DOHH2 (cell line): Measurements from ENCODE around the gene FOSB.

Experiments used
- H3F3A ChIP-seq: fragments of 200-600 bp; sonication (generic), shearing (Covaris generic); 2 replicates; pipeline ENCODE4 v1.6.0; 2016; ENCODE audit warnings: antibody characterized with exemption, mild to moderate bottlenecking; ENCODE audit not compliant: control insufficient read depth, insufficient read depth
- H3K27ac ChIP-seq: fragments of 200-600 bp; sonication (generic); 2 replicates; pipeline ENCODE4 v1.5.1; 2014; ENCODE audit warnings: low read depth, mild to moderate bottlenecking, low read length, moderate library complexity
- H3K27me3 ChIP-seq: fragments of 200-600 bp; sonication (generic); 2 replicates; pipeline ENCODE4 v1.6.1; 2014; ENCODE audit warnings: mild to moderate bottlenecking, low read length, mixed read lengths; ENCODE audit not compliant: control insufficient read depth
- H3K36me3 ChIP-seq: fragments of 200-600 bp; sonication (generic); 2 replicates; pipeline ENCODE4 v1.6.1; 2014; ENCODE audit warnings: mild to moderate bottlenecking, low read length, moderate library complexity, mixed read lengths; ENCODE audit not compliant: control insufficient read depth
- H3K4me1 ChIP-seq: fragments of 200-600 bp; sonication (generic); 2 replicates; pipeline ENCODE4 v1.6.1; 2014; ENCODE audit warnings: mild to moderate bottlenecking, low read length, mixed read lengths; ENCODE audit not compliant: control insufficient read depth
- H3K4me2 ChIP-seq: fragments of 200-600 bp; sonication (generic); 2 replicates; pipeline ENCODE4 v1.6.0; 2014; ENCODE audit warnings: mild to moderate bottlenecking, low read length, moderate library complexity
- H3K4me3 ChIP-seq: fragments of 200-600 bp; sonication (generic); 2 replicates; pipeline ENCODE4 v1.5.1; 2014; ENCODE audit warnings: mild to moderate bottlenecking, low read length, mixed read lengths
- H3K79me2 ChIP-seq: fragments of 200-600 bp; sonication (generic); 2 replicates; pipeline ENCODE4 v1.6.1; 2014; ENCODE audit warnings: mild to moderate bottlenecking, low read length, mixed read lengths; ENCODE audit not compliant: control insufficient read depth
- H3K9me2 ChIP-seq: fragments of 200-600 bp; sonication (generic); replicated peaks from 2 replicates; pipeline ENCODE4 v1.6.1; 2014; ENCODE audit warnings: mild to moderate bottlenecking, low read length, mixed read lengths; ENCODE audit not compliant: control insufficient read depth
- H3K9me3 ChIP-seq: fragments of 200-600 bp; sonication (generic); 2 replicates; pipeline ENCODE4 v1.6.1; 2014; ENCODE audit warnings: antibody characterized with exemption, low read length, mixed read lengths; ENCODE audit not compliant: control insufficient read depth, insufficient read depth
- H4K20me1 ChIP-seq: fragments of 200-600 bp; sonication (generic); 2 replicates; pipeline ENCODE4 v1.6.0; 2014; ENCODE audit warnings: low read depth, mild to moderate bottlenecking, antibody characterized with exemption, low read length, moderate library complexity; ENCODE audit not compliant: control insufficient read depth, insufficient read depth
- EZH2phosphoT487 ChIP-seq: fragments of 200-600 bp; sonication (generic); IDR thresholded peaks from 2 replicates; pipeline ENCODE4 v1.6.1; 2017; ENCODE audit warnings: borderline replicate concordance, mild to moderate bottlenecking, antibody characterized with exemption, low read length, moderate library complexity, mixed read lengths
- TF ChIP-seq, protein P1 (sequence below): fragments of 200-600 bp; sonication (generic); IDR thresholded peaks from one replicate; pipeline ENCODE4 v1.5.1; 2014; ENCODE audit warnings: antibody characterized with exemption, mild to moderate bottlenecking, low read depth, low read length; ENCODE audit not compliant: poor library complexity, severe bottlenecking

FOSB gene

DNA sequence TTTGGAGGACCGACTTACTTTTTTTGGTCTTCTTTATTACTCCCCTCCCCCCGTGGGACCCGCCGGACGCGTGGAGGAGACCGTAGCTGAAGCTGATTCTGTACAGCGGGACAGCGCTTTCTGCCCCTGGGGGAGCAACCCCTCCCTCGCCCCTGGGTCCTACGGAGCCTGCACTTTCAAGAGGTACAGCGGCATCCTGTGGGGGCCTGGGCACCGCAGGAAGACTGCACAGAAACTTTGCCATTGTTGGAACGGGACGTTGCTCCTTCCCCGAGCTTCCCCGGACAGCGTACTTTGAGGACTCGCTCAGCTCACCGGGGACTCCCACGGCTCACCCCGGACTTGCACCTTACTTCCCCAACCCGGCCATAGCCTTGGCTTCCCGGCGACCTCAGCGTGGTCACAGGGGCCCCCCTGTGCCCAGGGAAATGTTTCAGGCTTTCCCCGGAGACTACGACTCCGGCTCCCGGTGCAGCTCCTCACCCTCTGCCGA is 409 bp downstream of the FOSB start:
- no peaks in the 10 kb centered on the region for H3K9me3 ChIP-seq
- no peaks in the 10 kb centered on the region for H3K36me3 ChIP-seq
- peaks cover 31% of the 10 kb centered on the region for H3K4me1 ChIP-seq
- H3K4me3 ChIP-seq = peak overlapping the region; percentile 81
- H4K20me1 ChIP-seq = no peaks in the 10 kb centered on the region
- TF ChIP-seq, protein P1, sequence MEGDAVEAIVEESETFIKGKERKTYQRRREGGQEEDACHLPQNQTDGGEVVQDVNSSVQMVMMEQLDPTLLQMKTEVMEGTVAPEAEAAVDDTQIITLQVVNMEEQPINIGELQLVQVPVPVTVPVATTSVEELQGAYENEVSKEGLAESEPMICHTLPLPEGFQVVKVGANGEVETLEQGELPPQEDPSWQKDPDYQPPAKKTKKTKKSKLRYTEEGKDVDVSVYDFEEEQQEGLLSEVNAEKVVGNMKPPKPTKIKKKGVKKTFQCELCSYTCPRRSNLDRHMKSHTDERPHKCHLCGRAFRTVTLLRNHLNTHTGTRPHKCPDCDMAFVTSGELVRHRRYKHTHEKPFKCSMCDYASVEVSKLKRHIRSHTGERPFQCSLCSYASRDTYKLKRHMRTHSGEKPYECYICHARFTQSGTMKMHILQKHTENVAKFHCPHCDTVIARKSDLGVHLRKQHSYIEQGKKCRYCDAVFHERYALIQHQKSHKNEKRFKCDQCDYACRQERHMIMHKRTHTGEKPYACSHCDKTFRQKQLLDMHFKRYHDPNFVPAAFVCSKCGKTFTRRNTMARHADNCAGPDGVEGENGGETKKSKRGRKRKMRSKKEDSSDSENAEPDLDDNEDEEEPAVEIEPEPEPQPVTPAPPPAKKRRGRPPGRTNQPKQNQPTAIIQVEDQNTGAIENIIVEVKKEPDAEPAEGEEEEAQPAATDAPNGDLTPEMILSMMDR = peak; percentile 23
- no peak for TF ChIP-seq EZH2phosphoT487
- no peaks in the 10 kb centered on the region for H3K9me2 ChIP-seq
- H3F3A ChIP-seq = peaks cover 6% of the 10 kb centered on the region; the same call in 1 of the 2 replicates
- peaks cover 19% of the 10 kb centered on the region for H3K27me3 ChIP-seq
- peaks cover 6% of the 10 kb centered on the region for H3K79me2 ChIP-seq
- peak overlapping the region; percentile 46 for H3K27ac ChIP-seq
- peak overlapping the region; percentile 87 for H3K4me2 ChIP-seq

- TF ChIP-seq, protein P1 = no peak
- TF ChIP-seq EZH2phosphoT487 = no peak
- Histone ChIP-seq H3K27ac (peak overlapping the region; percentile 46), H3K36me3 (no peaks in the 10 kb centered on the region), H3K9me2 (no peaks in the 10 kb centered on the region), H3K79me2 (peaks cover 6% of the 10 kb centered on the region), H3K27me3 (peaks cover 22% of the 10 kb centered on the region), H3K4me2 (peak overlapping the region; percentile 87), H3K9me3 (no peaks in the 10 kb centered on the region), H3K4me1 (peaks cover 31% of the 10 kb centered on the region), H3K4me3 (peak overlapping the region; percentile 81), H4K20me1 (no peaks in the 10 kb centered on the region), H3F3A (peaks cover 3% of the 10 kb centered on the region; the same call in 1 of the 2 replicates)
Observed at GRCh38 chr19:45468803-45469131, 971 bp downstream of the FOSB start.

DNA sequence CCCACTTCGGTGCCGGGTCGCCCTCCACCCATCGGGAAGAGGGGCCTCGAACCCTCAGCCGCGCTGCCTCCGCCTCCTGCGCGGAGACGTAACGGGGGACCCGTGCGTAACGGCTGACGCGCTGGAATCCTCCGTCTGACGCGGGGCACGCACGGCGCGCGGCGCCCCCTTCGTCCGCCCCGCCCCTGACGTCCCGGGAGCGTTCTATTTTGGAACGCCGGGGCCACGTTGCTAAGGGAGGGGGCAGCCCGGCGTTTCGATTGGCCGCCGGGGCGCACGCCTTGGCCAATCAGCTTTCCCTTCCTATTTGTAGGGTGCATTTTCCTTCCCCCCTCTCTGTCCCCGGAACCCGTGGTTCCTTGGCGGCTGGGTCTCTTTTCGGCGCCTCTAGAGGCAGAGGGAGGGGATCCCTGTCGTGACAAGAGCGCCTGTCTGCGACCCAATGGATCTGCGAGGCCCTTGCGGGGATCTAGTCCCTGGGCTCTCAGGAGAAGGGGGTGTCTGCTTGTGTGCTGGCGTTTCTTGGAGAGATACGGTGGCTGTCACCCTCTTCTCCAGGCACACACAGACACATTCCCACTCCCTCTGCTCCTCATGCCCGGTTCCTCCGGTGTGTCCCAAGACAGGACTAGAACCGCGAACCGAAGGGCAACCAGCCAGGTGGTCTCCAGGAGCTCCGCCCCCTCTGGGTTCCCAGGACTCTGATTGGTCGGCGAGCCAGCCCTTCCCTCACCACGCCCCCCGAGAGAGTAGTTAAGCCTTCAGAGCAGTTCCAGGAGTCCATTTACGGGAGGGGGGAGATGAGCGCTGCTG is 1.5 kb downstream of the FOSB start:
- H4K20me1 ChIP-seq = no peaks in the 10 kb centered on the region
- H3F3A ChIP-seq = peaks cover 3% of the 10 kb centered on the region; the same call in 1 of the 2 replicates
- peaks cover 31% of the 10 kb centered on the region for H3K4me1 ChIP-seq
- H3K4me3 ChIP-seq = peak overlapping the region; percentile 81
- H3K79me2 ChIP-seq = peaks cover 6% of the 10 kb centered on the region
- H3K9me3 ChIP-seq = no peaks in the 10 kb centered on the region
- H3K4me2 ChIP-seq = peak overlapping the region; percentile 87
- no peaks in the 10 kb centered on the region for H3K36me3 ChIP-seq
- H3K27ac ChIP-seq = peak overlapping the region; percentile 77
- peaks cover 24% of the 10 kb centered on the region for H3K27me3 ChIP-seq
- no peaks in the 10 kb centered on the region for H3K9me2 ChIP-seq
- no peak for TF ChIP-seq EZH2phosphoT487
- TF ChIP-seq, protein P1 = peak; percentile 24
